Natural killer cell (primary cell): ENCODE measurements around the gene RASGEF1C. TPM values are rescaled to one million over a fixed set of nuclear protein-coding genes. Genes with fewer than 3 reads are reported as not detected.

Source experiments
- ATAC-seq, 3 donors: fragments of 150-1000 bp in 2 of 3; fragments of 200-7000 bp in 1 of 3; cut with Tn5 transposase; 1 replicate in 1 of 3; 2 replicates in 2 of 3; pipeline ENCODE4 v1.10.0; 2021; ENCODE audit warnings: mild to moderate bottlenecking in 2 of 3, moderate library complexity in 2 of 3
- DNase-seq, 2 donors: peaks; one replicate each; pipeline versions ENCODE4 v3.0.0 to v3.0.0-alpha.2; 2013 to 2021; ENCODE audit warnings: mixed read lengths in 1 of 2
- H3K27ac ChIP-seq: one replicate; pipeline ENCODE4 v1.5.1; 2013; ENCODE audit warnings: mild to moderate bottlenecking, low read length
- H3K27me3 ChIP-seq: one replicate; pipeline ENCODE4 v1.6.1; 2013; ENCODE audit warnings: low read length; ENCODE audit not compliant: control insufficient read depth, insufficient read depth
- H3K36me3 ChIP-seq: one replicate; pipeline ENCODE4 v1.6.1; 2013; ENCODE audit warnings: low read length; ENCODE audit not compliant: control insufficient read depth, insufficient read depth
- H3K4me1 ChIP-seq: one replicate; pipeline ENCODE4 v1.6.1; 2013; ENCODE audit warnings: low read length; ENCODE audit not compliant: control insufficient read depth, insufficient read depth
- H3K4me3 ChIP-seq: one replicate; pipeline ENCODE4 v1.5.1; 2013; ENCODE audit warnings: low read length
- H3K9me3 ChIP-seq: one replicate; pipeline ENCODE4 v1.6.1; 2013; ENCODE audit warnings: low read length; ENCODE audit not compliant: control insufficient read depth, insufficient read depth
- H3K27ac Mint-ChIP-seq, 2 donors: one replicate each; pipeline ENCODE4 v1.8.0; 2022; ENCODE audit warnings: mild to moderate bottlenecking in 2 of 2, mixed read lengths in 2 of 2, moderate library complexity in 1 of 2
- H3K27me3 Mint-ChIP-seq, 2 donors: one replicate each; pipeline ENCODE4 v1.8.0; 2022; ENCODE audit warnings: low read depth in 2 of 2, mixed read lengths in 2 of 2
- H3K36me3 Mint-ChIP-seq: one replicate; pipeline ENCODE4 v1.8.0; 2022; ENCODE audit warnings: mixed read lengths
- H3K4me1 Mint-ChIP-seq, 2 donors: one replicate each; pipeline ENCODE4 v1.8.0; 2022; ENCODE audit warnings: mixed read lengths in 2 of 2
- H3K4me3 Mint-ChIP-seq: one replicate; pipeline ENCODE4 v1.8.0; 2022; ENCODE audit warnings: mild to moderate bottlenecking, moderate library complexity, mixed read lengths
- H3K9me3 Mint-ChIP-seq, 2 donors: one replicate each; pipeline ENCODE4 v1.8.0; 2022; ENCODE audit warnings: mixed read lengths in 2 of 2
- WGBS: methylation state at CpG from one replicate; pipeline ENCODE4 v1.1.7; 2013; ENCODE audit warnings: missing lambda C conversion rate; ENCODE audit not compliant: insufficient coverage; 5-methylcytosine and 5-hydroxymethylcytosine counted together
- intact Hi-C: fragments of 100-400 bp; cut with micrococcal nuclease; formaldehyde crosslinking; loops from one replicate; pipeline ENCODE4 v1.14.2; 2022
- total RNA-seq, 4 donors: library from RNA; stranded (reverse); fragments of 120-200 nt in 1 of 4; gene quantifications; one replicate each; pipeline versions ENCODE4 v1.2.3 to v1.2.4, GENCODE V29; 2013 to 2022
- TF ChIP-seq, protein P1 (sequence below): fragments of 200-600 bp; IDR thresholded peaks from one replicate; pipeline ENCODE4 v1.8.0; 2022; ENCODE audit warnings: antibody characterized with exemption

Gene RASGEF1C
- total RNA-seq, 3 donors from 2014 or later (not counting 1 experiment from before 2014, with no cell fraction given) = not detected

DNA sequence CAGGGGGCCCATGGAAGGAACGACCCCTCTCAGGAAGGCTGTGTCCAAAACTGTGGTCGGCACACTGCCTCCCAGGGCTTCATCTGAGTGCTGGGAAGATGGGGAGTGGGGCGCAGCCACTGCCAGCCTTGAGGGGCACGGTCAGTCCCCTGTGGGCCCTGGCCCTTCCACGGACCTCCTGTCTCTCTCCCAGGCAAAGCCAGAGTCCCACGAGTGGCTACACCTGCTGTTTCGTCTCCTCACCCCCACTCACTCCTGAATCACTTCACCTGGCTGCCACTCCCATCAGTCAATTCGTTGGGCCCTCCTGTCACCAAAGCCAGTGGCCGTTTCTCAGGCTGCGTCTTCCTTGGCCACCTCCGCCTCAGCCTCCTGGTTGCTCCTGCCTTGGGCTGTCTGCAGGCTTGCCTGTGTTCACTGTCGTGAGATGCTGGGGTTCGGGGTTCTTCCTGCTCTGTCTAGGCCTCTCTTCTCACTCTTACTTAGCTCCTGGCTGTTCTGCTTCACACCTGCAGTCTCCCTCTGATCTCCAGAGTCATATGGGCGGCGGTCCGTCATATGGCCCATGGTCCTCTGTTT lies 78.6 kb downstream of the RASGEF1C start:
- H3K27ac Mint-ChIP-seq = no peak overlapping the region
- Histone ChIP-seq H3K27ac (no peak overlapping the region), H3K27me3 (no peaks in the 10 kb centered on the region), H3K4me1 (peaks cover 9% of the 10 kb centered on the region), H3K4me3 (no peak overlapping the region), H3K9me3 (no peaks in the 10 kb centered on the region), H3K36me3 (no peaks in the 10 kb centered on the region)
- TF ChIP-seq, protein P1, sequence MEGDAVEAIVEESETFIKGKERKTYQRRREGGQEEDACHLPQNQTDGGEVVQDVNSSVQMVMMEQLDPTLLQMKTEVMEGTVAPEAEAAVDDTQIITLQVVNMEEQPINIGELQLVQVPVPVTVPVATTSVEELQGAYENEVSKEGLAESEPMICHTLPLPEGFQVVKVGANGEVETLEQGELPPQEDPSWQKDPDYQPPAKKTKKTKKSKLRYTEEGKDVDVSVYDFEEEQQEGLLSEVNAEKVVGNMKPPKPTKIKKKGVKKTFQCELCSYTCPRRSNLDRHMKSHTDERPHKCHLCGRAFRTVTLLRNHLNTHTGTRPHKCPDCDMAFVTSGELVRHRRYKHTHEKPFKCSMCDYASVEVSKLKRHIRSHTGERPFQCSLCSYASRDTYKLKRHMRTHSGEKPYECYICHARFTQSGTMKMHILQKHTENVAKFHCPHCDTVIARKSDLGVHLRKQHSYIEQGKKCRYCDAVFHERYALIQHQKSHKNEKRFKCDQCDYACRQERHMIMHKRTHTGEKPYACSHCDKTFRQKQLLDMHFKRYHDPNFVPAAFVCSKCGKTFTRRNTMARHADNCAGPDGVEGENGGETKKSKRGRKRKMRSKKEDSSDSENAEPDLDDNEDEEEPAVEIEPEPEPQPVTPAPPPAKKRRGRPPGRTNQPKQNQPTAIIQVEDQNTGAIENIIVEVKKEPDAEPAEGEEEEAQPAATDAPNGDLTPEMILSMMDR = no peak
- H3K27me3 Mint-ChIP-seq = peaks cover 6 to 7% of the 10 kb centered on the region in 2 donors
- no peaks in the 10 kb centered on the region for H3K9me3 Mint-ChIP-seq
- no peak overlapping the region for H3K4me3 Mint-ChIP-seq
- DNase-seq = peak in 1 of 2 donors; percentile 3
- H3K4me1 Mint-ChIP-seq = peaks cover 7 to 12% of the 10 kb centered on the region in 2 donors
- WGBS = 84% methylated on average over 16 of the region's 16 CpGs
- H3K36me3 Mint-ChIP-seq = no peaks in the 10 kb centered on the region
- no peak for ATAC-seq
- intact Hi-C loops = no loop called here

DNA sequence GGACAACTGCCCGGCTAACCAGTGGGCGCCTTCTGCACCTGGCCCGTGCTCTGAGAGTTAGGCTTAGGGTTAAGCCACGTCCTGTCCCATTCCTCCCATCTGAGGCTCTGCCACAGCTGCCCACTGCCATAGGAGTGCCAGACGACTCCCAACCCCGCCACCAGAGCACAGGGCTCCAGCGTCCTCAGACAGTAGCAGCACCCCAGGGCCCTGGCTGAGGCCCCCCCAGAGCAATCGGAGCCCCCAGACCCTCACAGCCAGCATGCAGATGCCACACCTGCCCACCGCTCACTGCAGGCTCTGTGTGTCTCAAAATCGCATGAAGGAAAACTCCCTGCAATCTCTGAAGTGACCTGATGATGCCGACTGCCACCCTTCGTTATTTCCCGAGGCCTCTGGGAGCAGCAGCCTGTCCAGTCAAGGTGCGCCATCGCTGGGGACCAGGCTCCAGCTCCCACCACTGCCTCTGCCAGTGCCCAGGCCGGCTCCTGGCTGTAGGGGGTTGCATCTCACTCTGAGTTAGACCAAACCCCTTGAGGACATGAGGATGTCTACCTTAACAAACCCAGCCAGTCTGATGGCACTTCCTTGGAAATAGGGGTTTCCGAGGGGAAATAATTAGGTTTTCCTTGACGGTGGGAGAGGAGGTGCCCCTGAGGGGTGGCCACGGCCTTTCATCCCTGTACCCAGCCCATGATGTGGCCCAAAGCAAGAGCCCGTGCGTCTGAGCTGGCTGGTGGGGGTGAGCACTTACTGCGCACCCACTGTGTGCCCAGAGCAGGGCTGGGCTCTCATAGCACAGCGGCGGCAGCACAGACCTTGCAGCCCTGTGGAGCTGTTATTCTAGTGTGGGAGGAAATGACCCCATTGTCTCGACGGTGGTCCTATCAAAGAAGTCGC lies 79.5 kb downstream of the RASGEF1C start:
- intact Hi-C loops = loop anchor here (5.0 kb wide), 1 partner anchor 83 kb away; no protein-coding TSS in a partner anchor
- no peak overlapping the region for H3K4me3 ChIP-seq
- Mint-ChIP-seq H3K9me3 (no peaks in the 10 kb centered on the region), H3K4me3 (no peak overlapping the region), H3K36me3 (no peaks in the 10 kb centered on the region), H3K4me1 (peaks cover 0 to 4% of the 10 kb centered on the region in 2 donors), H3K27ac (no peak overlapping the region), H3K27me3 (peaks cover 6 to 7% of the 10 kb centered on the region in 2 donors)
- no peaks in the 10 kb centered on the region for H3K9me3 ChIP-seq
- 87% methylated on average over 27 of the region's 27 CpGs for WGBS
- H3K36me3 ChIP-seq = no peaks in the 10 kb centered on the region
- TF ChIP-seq, protein P1 = no peak
- H3K4me1 ChIP-seq = peaks cover 2% of the 10 kb centered on the region
- H3K27me3 ChIP-seq = no peaks in the 10 kb centered on the region
- ATAC-seq (no peak), DNase-seq (peak in 1 of 2 donors; percentile 12)
- H3K27ac ChIP-seq = no peak overlapping the region

DNA sequence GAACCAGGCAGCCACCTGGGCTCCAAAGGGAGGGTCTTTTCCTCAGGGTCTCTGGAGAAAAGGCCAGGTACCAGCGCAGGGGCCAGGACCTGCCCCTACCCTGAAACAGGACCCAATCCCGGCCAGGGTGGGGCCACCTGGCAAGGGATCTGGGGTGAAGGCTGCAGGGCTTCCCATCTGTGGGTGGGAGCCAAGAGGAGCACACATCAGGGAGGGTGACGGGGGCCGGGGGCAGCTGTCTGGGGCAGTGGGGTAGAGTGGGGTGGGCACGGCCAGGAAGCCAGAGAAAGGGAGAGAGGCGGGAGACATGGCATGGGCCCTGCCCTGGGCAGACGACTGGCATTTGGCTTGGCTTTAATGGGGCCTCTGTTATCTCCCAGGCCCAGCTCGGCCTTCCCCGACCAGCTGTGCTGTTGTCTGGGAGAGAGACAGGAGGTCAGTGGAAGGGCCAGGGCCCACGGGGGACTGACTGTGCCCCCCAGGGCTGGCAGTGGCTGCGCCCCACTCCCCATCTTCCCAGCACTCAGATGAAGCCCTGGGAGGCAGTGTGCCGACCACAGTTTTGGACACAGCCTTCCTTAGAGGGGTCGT lies 80.2 kb downstream of the RASGEF1C start:
- intact Hi-C loops = loop anchor here (5.0 kb wide), 1 partner anchor 84 kb away; no protein-coding TSS in a partner anchor
- no peaks in the 10 kb centered on the region for H3K4me1 Mint-ChIP-seq
- no peak for ATAC-seq

More for the DNA sequence above, 80.2 kb downstream of the RASGEF1C start:
- no peaks in the 10 kb centered on the region for H3K36me3 Mint-ChIP-seq
- H3K4me3 Mint-ChIP-seq = no peak overlapping the region
- no peaks in the 10 kb centered on the region for H3K9me3 Mint-ChIP-seq
- peaks cover 2% of the 10 kb centered on the region for H3K4me1 ChIP-seq
- H3K36me3 ChIP-seq = no peaks in the 10 kb centered on the region
- no peak overlapping the region for H3K4me3 ChIP-seq
- H3K27ac ChIP-seq = no peak overlapping the region
- H3K27ac Mint-ChIP-seq = no peak overlapping the region
- peaks cover 6 to 11% of the 10 kb centered on the region in 2 donors for H3K27me3 Mint-ChIP-seq
- 78% methylated on average over 13 of the region's 13 CpGs for WGBS
- no peaks in the 10 kb centered on the region for H3K27me3 ChIP-seq
- TF ChIP-seq, protein P1 = no peak
- H3K9me3 ChIP-seq = no peaks in the 10 kb centered on the region
- peak in 1 of 2 donors; percentile 5 for DNase-seq
